Measurements from ENCODE around the gene FAM193A.
"Not testable (repeated sequence)": the region's sequence is repeated elsewhere in the genome, so short reads cannot be mapped to it uniquely, and the experiment has no call there.

FAM193A gene

GRCh38 chr4:2583092-2583491 is 46.6 kb downstream of the FAM193A start:
- DNase-seq, result no peak

GRCh38 chr4:2583517-2583916 is 47.1 kb downstream of the FAM193A start:
- no peak for DNase-seq

GRCh38 chr4:2586502-2586901 is 50.1 kb downstream of the FAM193A start:
- no peak for DNase-seq

- DNase-seq, result no peak
Measured at GRCh38 chr4:2587213-2587823, 50.9 kb downstream of the FAM193A start.

GRCh38 chr4:2588259-2588658 is 51.8 kb downstream of the FAM193A start:
- no peak for DNase-seq

- no peak for DNase-seq
Measured at GRCh38 chr4:2591189-2591588, 54.7 kb downstream of the FAM193A start.

- DNase-seq, result not testable (repeated sequence)
Measured at GRCh38 chr4:2592014-2592413, 55.6 kb downstream of the FAM193A start.

- DNase-seq, result no peak
Measured at GRCh38 chr4:2592572-2592971, 56.1 kb downstream of the FAM193A start.

GRCh38 chr4:2593003-2593402 is 56.6 kb downstream of the FAM193A start:
- no peak for DNase-seq

GRCh38 chr4:2595436-2595835 is 59.0 kb downstream of the FAM193A start:
- DNase-seq, result no peak

- DNase-seq, result no peak
Measured at GRCh38 chr4:2595952-2596552, 59.6 kb downstream of the FAM193A start.

- DNase-seq, result no peak
Measured at GRCh38 chr4:2596611-2597010, 60.2 kb downstream of the FAM193A start.

- DNase-seq, result no peak
Measured at GRCh38 chr4:2598511-2599303, 62.3 kb downstream of the FAM193A start.

GRCh38 chr4:2599304-2599654 is 62.8 kb downstream of the FAM193A start:
- no peak for DNase-seq

GRCh38 chr4:2600878-2601277 is 64.4 kb downstream of the FAM193A start:
- no peak for DNase-seq

- no peak for DNase-seq
Measured at GRCh38 chr4:2604614-2605013, 68.2 kb downstream of the FAM193A start.

- no peak for DNase-seq
Measured at GRCh38 chr4:2606960-2607506, 70.6 kb downstream of the FAM193A start.

- DNase-seq, result no peak
Measured at GRCh38 chr4:2607822-2608221, 71.4 kb downstream of the FAM193A start.

GRCh38 chr4:2608291-2608690 is 71.8 kb downstream of the FAM193A start:
- DNase-seq, result no peak

GRCh38 chr4:2615821-2616220 is 79.4 kb downstream of the FAM193A start:
- DNase-seq, result no peak

- no peak for DNase-seq
Measured at GRCh38 chr4:2617955-2618354, 81.5 kb downstream of the FAM193A start.

GRCh38 chr4:2618729-2619128 is 82.3 kb downstream of the FAM193A start:
- not testable (repeated sequence) for DNase-seq

- DNase-seq, result no peak
Measured at GRCh38 chr4:2619459-2619858, 83.0 kb downstream of the FAM193A start.

- no peak for DNase-seq
Measured at GRCh38 chr4:2621419-2621818, 85.0 kb downstream of the FAM193A start.

All from CD4-positive, alpha-beta T cell treated with Interleukin-4 for 4 hours (primary cell).